WTC11 (cell line): ENCODE results near the gene SSR1.
"Not testable (repeated sequence)": the region's sequence is repeated elsewhere in the genome, so short reads cannot be mapped to it uniquely, and the experiment has no call there.

Experiments used
- ATF1 ChIP-seq: sonication (generic); formaldehyde crosslinking; IDR thresholded peaks from 2 replicates; pipeline ENCODE4 v1.8.1; 2023; ENCODE audit warnings: mild to moderate bottlenecking, moderate library complexity, missing genetic modification reagents
- ATF2 ChIP-seq: sonication (generic); formaldehyde crosslinking; IDR thresholded peaks from 2 replicates; pipeline ENCODE4 v1.8.1; 2022; ENCODE audit warnings: low read depth, missing genetic modification reagents, borderline replicate concordance
- CTCF ChIP-seq: fragments of 200-600 bp; IDR thresholded peaks from 2 replicates; pipeline ENCODE4 v1.8.0; 2022; ENCODE audit warnings: antibody characterized with exemption
- FOXJ3 ChIP-seq: sonication (generic); formaldehyde crosslinking; IDR thresholded peaks from 2 replicates; pipeline ENCODE4 v1.9.0; 2021; ENCODE audit warnings: missing genetic modification reagents, mild to moderate bottlenecking, borderline replicate concordance
- FOXP1 ChIP-seq: sonication (generic); formaldehyde crosslinking; IDR thresholded peaks from 2 replicates; pipeline ENCODE4 v1.8.0; 2022; ENCODE audit warnings: missing genetic modification reagents, mild to moderate bottlenecking, moderate library complexity, borderline replicate concordance
- IRF1 ChIP-seq: sonication (generic); formaldehyde crosslinking; IDR thresholded peaks from 2 replicates; pipeline ENCODE4 v1.8.0; 2023; ENCODE audit warnings: missing genetic modification reagents
- RELA ChIP-seq: sonication (generic); formaldehyde crosslinking; IDR thresholded peaks from 2 replicates; pipeline ENCODE4 v1.8.1; 2022; ENCODE audit warnings: missing genetic modification reagents, mild to moderate bottlenecking, borderline replicate concordance
- SMAD3 ChIP-seq: sonication (generic); formaldehyde crosslinking; IDR thresholded peaks from 2 replicates; pipeline ENCODE4 v1.8.0; 2022; ENCODE audit warnings: missing genetic modification reagents, mild to moderate bottlenecking, borderline replicate concordance
- ZBTB43 ChIP-seq: sonication (generic); formaldehyde crosslinking; IDR thresholded peaks from 2 replicates; pipeline ENCODE4 v1.8.1; 2023; ENCODE audit warnings: mild to moderate bottlenecking, missing genetic modification reagents
- ZNF121 ChIP-seq: sonication (generic); formaldehyde crosslinking; IDR thresholded peaks from 2 replicates; pipeline ENCODE4 v1.8.0; 2023; ENCODE audit warnings: missing genetic modification reagents
- ZNF138 ChIP-seq: sonication (generic); formaldehyde crosslinking; conservative IDR thresholded peaks from 2 replicates; pipeline ENCODE4 v1.8.1; 2022; ENCODE audit warnings: mild to moderate bottlenecking, moderate library complexity, missing genetic modification reagents
- TF ChIP-seq, protein P1 (sequence below): sonication (generic); formaldehyde crosslinking; IDR thresholded peaks from 2 replicates; pipeline ENCODE4 v1.8.1; 2023; ENCODE audit warnings: mild to moderate bottlenecking, moderate library complexity, missing genetic modification reagents
- TF ChIP-seq, protein P2 (sequence below): sonication (generic); formaldehyde crosslinking; IDR thresholded peaks from 2 replicates; pipeline ENCODE4 v1.8.0; 2022; ENCODE audit warnings: mild to moderate bottlenecking, missing genetic modification reagents
- TF ChIP-seq, protein P3 (sequence below): sonication (generic); formaldehyde crosslinking; conservative IDR thresholded peaks from 2 replicates; pipeline ENCODE4 v1.8.1; 2022; ENCODE audit warnings: mild to moderate bottlenecking, missing genetic modification reagents

DNA sequence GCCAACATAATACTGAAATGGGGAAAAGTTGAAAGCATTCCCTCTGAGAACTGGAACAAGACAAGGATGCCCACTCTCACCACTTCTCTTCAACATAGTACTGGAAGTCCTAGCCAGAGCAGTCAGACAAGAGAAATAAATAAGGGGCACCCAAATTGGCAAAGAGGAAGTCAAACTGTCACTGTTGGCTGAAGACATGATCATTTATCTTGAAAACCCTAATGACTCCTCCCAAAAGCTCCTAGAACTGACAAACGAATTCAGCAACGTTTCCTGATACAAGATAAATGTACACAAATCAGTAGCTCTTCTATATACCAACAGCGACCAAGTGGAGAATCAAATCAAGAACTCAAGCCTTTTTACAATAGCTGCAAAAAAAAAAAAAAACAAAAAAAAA lies 38.9 kb upstream of the SSR1 start:
- TF ChIP-seq CTCF; FOXP1 (CRISPR knock-in tag); ATF2 (CRISPR knock-in tag); ZNF121 (CRISPR knock-in tag); RELA (CRISPR knock-in tag); ATF1 (CRISPR knock-in tag); FOXJ3; ZBTB43; ZNF138 (CRISPR knock-in tag); SMAD3 (CRISPR knock-in tag); IRF1: not testable (repeated sequence)
- TF ChIP-seq, protein P1, sequence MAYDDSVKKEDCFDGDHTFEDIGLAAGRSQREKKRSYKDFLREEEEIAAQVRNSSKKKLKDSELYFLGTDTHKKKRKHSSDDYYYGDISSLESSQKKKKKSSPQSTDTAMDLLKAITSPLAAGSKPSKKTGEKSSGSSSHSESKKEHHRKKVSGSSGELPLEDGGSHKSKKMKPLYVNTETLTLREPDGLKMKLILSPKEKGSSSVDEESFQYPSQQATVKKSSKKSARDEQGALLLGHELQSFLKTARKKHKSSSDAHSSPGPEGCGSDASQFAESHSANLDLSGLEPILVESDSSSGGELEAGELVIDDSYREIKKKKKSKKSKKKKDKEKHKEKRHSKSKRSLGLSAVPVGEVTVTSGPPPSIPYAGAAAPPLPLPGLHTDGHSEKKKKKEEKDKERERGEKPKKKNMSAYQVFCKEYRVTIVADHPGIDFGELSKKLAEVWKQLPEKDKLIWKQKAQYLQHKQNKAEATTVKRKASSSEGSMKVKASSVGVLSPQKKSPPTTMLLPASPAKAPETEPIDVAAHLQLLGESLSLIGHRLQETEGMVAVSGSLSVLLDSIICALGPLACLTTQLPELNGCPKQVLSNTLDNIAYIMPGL (CRISPR knock-in tag), result not testable (repeated sequence)
- TF ChIP-seq, protein P2, sequence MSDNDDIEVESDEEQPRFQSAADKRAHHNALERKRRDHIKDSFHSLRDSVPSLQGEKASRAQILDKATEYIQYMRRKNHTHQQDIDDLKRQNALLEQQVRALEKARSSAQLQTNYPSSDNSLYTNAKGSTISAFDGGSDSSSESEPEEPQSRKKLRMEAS (CRISPR knock-in tag), result not testable (repeated sequence)
- TF ChIP-seq, protein P3, sequence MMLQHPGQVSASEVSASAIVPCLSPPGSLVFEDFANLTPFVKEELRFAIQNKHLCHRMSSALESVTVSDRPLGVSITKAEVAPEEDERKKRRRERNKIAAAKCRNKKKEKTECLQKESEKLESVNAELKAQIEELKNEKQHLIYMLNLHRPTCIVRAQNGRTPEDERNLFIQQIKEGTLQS (CRISPR knock-in tag), result not testable (repeated sequence)
